NCI-H1092 treated with DMSO at 0.1 percent for 48 hours (cell line): ENCODE data around the gene HERC3.

ENCODE experiments used
- DNase-seq: peaks from one replicate; lab custom pipeline; 2025; lab: John Stamatoyannopoulos, UW

Gene HERC3

DNA sequence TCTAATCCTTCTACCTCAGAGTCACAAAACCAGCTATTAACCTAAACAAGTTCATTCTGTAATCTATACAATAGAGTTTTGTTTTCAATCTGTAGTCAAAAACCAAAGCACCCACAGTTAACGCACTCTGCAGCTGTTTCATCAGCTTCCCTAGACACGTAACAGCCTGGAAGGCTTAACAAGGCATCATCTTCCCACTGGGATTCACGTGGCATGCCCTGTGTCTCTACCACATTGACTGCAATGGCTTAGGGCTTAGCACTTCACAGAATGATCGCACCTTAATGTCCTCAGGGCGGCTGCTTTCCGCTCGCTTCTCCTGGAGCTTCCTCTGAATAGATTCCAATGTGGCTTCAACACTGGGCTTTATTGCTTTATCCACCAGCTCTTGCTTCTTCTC is 155.1 kb downstream of the HERC3 start:
- no peak for DNase-seq

DNA sequence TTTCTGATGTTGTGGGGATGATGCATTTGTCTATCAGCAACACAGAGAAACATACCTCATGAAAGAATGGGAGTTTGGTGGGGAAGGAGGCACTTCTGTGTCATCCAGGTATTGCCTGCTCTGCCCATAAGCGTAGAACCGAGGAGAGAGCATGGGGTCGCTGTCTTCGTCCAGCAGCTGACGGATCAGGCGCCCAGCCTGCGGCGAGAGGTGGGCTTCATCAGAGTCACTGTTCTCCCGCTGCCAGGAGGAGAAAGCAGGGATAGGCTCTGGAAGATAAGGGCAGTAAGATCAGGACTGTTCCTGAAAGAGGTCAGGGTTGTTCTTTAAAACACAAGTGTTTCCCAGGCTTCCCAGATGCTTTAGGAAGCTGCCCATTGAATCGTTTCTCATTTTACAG is 158.1 kb downstream of the HERC3 start:
- DNase-seq, result no peak

DNA sequence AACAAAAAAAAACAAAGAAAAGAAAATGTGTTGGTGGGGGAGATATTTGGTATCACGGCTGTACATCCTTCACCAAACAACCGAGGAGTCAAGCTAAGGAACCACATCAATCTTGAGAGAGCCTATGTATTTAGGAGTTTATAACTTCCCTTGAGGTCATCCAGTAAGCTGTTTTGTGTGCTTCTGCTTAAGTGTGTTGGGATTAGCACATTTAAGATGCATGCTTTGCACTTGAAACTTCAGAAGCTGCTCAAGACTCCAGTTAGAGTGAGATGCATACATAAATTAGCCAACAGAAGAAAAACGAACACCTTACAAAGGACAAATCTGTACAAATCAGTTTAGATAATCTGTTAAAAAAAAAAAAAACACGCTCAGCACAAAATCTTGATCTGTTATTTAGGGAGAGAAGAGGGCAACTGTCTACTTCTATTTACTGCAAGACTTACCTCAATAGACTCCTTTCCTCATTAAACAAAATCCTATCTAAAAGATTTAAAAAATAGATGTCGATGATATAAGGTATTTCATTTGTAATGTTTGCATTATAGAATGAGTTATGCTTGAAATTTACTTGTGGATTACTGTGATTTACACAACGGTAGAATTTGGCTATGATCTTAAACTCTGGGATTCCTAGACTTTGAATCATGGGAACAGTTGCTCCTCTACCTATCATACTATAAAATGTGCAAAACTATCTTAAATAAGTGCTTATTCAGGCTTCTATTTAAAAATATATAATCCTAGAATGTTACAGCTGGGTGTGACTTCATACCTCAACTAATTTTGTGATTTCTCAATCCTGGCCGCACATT is 159.2 kb downstream of the HERC3 start:
- DNase-seq, result no peak

DNA sequence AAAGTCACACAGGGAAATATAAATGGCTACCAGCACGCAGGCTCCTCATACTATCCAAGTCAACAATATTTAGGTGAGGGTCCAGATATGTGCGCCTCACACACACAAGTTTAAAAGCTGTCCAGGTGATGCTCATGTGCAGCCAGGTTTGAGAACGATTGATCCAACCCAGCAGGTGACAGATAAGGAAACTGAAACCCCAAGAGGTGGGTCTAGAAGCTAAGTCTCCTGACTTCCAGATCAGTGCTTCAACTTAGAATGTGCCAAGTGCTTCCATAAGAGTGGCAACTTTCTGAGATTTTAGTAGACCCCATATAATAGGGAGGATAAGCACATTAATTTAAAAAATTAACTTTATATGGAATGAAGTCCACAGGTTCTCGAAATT is 159.8 kb downstream of the HERC3 start:
- DNase-seq, result no peak

DNA sequence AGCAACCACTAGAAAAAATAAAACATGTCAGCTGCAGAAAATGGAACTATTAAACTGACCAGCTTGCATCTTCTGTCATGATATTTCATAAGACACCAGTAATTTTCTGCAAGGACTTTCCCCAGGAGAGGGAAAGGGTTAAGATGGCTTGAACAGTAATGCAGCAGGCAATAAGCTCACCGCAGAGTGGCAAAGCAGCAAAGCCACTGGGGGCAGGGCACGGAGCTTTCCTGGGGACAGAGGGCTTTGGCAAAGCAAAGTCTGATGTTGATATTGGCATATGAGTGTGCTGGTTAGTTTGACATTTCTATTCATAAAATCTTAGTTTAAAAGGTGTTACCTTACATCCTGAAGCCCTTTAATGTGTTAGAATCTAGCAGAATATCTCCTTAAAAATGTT is 160.5 kb downstream of the HERC3 start:
- peak; percentile 11 for DNase-seq

DNA sequence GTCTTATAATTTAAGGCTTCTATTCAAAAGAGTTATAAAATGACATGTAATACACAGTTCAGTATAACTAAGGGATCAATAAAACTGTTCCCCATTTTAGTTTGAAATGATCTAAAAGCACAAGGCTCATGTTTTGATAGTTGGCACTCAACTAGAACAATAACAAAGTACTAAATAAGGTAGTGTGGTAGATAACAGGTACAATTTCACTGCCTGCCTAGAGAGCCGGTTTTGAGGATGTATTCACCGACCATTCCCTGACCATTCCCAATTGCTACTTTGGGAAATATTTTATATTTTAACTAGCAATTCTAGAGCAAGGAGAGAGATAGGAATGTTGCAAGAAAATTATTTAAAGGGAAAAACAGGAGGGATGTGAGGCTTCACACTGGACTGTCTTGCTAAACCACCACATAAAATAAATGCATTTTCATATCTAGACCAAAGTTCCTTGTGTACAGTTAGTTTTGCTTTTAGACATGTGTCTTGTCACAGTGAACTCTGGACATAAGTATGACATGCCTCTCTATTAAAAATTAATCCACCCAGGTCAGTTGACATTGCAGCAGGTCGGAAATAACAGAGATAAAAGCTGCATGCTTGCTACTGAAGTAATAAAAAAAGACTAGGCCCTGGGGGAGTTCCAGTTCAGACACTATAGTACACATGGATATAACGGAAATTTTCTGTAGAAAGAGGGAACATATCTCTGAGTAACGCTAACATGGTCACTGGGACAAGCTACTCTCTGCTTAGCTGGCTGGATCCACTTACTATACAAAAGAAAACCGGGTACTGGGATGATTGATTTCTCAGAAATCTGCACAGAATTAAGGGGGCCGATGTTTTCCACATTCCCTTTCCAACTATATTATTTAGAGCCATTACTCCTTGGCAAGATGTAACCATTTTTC is 161.6 kb downstream of the HERC3 start:
- DNase-seq, result no peak

DNA sequence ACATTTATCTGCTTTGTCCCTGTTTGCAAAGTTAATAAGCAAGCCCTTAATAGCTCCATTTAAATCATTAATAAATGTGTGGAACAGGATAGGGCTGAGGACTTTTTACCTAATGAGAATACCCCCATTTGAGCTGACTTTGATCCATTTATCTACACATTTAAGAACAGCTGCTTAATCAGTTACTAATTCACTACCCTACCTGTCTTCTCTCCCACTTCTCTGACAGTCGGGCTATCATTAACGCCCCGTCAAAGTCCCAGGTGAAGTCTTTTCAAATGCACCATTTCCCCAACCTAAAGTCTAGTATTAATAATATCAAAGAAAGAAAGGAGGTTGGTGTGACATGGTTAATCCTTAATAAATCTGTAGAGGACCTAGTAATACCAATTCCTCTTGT is 162.5 kb downstream of the HERC3 start:
- no peak for DNase-seq

DNA sequence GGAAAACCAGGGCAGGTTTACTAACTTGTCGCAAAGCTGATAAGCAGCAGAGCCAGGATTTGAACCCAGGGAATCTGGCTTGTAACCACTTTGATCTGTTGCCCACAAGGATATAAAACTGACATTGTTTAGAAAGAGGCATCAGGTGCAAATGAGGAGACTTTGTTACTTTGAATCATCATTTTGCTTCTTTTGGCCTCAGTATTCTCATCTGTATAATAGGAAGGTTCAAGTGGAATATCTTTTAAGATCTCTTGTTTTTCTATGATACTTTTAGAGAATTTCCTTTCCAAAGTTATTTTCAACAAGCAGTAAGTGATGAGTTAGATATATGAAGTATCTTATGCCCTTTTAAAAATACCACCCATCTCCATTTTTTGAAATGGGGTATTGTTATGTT is 163.2 kb downstream of the HERC3 start:
- no peak for DNase-seq

DNA sequence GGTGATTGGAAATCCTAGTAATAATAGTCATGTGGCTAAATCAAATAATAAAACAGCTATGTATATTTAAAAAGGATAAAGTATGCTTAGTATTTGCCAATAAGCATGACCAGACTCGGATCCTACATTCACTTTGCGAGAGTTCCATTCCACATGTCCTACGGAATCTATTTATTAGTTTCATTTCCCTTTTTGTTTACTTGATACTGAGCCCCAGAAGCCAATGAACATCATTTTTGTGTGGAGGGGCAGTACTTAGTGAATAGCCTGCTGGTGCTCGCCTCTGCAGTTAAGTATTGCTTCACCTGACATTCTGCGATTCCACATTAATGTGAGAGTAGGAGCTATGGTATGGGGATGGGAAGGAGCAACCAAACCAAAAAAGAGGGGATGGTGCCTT is 163.9 kb downstream of the HERC3 start:
- no peak for DNase-seq

DNA sequence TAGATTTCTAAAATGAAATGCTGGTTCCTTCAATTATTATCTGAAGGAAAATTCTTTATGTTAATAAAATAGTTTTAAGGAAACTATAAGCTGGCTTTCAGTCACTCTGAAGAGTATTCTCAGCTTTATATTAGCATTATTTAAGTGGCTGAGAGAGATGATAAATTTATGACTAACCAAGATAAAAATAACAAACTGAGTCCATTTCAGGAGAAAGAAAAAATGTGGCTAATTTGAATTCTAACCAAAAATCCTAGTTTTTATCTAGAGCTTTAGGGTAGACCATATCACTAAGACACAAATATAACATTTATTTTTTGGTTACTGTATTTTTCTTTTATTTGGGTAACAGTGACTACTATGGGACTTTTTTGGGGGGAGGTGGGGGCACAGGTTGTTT is 164.8 kb downstream of the HERC3 start:
- DNase-seq, result no peak

DNA sequence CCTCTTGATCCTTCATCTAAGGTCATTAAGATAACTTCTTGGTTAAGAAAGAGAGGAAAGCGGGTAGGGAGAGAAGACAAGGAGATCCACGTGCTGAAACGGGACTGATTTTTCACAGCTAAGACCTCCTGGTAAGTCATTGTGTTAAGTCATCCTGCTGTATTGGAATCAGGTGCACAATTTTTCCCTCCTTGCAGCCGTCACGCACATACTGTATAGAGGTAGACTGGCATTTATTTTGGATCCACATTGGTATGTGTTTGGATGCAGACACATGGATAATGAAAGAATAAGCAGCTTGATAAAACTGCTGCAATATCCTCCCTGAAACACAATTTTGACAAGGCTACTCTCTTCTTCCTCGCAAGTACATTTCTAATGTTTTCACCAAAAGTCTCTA is 165.5 kb downstream of the HERC3 start:
- no peak for DNase-seq
